HG03378 (cell line): ENCODE measurements around the gene TPRG1.
A peak's percentile ranks its signal among the peaks of the same experiment; 100 is the strongest.
"Not testable (repeated sequence)": the region's sequence is repeated elsewhere in the genome, so short reads cannot be mapped to it uniquely, and the experiment has no call there.

ENCODE experiments used
- ATAC-seq: cut with Tn5 transposase; IDR thresholded peaks from one replicate; pipeline ENCODE4 v1.9.1; 2021; ENCODE audit warnings: mild to moderate bottlenecking, moderate library complexity; ENCODE audit not compliant: unreplicated experiment

The TPRG1 gene

DNA sequence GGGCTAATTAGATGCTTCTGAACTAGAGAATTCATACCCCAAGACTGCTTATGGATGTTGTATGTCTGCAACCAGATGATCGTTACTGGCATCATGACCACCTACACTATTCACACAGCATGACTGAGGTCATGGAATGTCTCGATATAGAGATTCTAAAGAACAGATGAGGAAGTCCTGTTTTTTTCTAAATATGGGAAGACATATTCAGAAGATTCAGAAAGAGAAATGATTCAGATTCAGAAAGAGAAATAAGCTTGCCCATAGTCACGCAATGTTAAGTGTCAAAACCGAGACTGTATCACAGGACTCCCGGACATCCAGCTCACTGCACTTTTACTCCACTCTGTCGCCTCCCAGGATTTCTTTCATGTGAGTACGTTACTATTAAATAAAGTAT is 136.2 kb downstream of the TPRG1 start:
- peak; percentile 61 for ATAC-seq

GRCh38 chr3:189308608-189309007 is 136.8 kb downstream of the TPRG1 start:
- ATAC-seq, result no peak

DNA sequence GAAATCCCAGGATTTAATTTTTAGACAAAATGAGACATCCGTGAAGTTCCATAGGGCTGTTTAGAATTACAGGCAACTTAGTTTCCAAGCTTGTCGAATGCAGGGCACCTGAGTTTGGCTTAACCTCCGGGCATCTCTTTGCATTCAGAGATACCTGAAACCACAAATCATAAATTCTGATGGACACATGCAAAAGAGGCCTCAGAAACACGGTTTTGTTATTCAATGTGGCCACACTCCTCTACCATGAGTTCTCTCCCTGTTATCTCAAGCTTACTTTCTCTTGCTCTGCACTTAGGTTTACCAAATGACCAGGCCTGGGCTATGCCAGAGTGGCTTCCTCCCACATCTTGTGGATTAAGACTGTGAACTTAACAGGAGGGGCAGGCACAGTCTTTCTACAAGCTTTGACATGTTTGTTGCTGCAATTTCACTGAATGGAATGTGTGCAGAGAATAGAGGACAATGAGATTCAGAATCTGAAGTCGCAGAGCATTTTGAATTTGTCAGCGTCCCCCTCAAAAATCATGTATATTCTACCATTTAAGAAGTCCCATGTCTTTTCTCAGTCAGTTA is 137.7 kb downstream of the TPRG1 start:
- ATAC-seq, result no peak

DNA sequence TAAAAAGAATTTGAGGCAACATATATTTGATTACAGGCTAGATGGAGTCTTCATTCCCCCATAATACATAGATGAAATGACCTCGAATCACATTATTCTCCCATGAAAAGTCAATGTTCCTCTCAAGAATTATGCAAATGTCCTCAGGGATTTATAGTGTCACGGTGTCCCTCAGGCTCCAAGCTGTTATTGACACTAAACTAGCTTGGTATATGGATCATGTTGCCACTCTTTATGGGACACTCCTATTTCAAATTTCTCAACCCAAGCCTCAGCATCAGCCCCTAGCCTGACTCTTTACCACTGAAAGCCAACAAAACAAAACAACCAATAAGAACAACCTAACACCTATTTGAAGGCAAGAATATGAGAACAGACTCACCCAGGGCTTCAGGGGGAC is 139.8 kb downstream of the TPRG1 start:
- ATAC-seq, result no peak

DNA sequence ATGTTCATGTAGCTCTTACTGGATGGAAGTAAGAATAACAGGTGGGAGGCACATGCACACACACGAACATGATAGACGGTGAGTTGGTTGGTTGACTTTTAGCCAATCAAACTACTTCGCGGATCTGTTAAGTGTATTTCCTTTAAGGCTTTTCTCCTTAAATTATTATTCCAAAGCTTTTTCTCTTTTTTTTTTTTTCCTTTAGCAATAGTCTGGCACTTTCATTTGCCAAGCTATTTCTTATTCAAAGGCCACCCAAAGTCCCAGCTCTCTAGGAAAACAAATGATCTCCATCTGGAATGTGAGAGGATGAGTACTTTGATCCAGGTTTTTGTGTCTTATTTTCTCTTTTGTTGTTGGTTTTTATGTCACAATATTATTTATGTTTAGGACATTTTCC is 141.1 kb downstream of the TPRG1 start:
- no peak for ATAC-seq

- ATAC-seq, result no peak
Measured at GRCh38 chr3:189316296-189317019, 144.7 kb downstream of the TPRG1 start.

- ATAC-seq, result no peak
Measured at GRCh38 chr3:189317911-189318310, 146.1 kb downstream of the TPRG1 start.

GRCh38 chr3:189320511-189320910 is 148.7 kb downstream of the TPRG1 start:
- no peak for ATAC-seq

GRCh38 chr3:189322339-189322738 is 150.6 kb downstream of the TPRG1 start:
- ATAC-seq, result no peak

DNA sequence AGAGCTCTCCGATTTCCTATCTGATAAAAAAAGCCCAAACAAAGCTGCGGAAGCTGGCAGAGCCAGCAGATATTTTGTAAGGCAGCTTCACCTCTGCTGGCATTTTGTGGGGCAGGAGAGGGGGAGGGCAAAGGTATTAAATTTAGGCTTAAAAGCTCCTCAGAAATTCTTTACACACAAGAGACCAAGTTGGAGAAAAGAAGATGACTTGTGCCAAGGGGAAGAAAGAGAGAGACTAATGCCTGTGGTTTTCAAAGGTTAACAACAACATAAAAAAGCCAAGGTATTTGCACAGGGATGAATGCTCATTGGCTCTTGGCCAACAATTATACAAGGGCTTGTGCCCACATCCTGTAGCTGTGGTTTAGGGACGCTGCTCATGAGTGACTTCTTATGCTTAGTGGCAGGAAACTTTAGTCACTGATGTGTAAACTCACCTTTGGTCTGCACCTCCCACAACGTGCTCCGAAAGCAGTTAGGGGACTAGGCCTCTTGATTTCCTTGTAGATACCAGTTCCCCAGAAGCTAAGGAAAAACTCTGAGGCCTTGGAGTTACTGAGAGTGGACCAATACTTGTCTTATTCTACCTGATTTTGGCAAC is 152.9 kb downstream of the TPRG1 start:
- peak; percentile 100 for ATAC-seq

- no peak for ATAC-seq
Measured at GRCh38 chr3:189325454-189325853, 153.7 kb downstream of the TPRG1 start.

- ATAC-seq, result not testable (repeated sequence)
Measured at GRCh38 chr3:189329630-189330029, 157.9 kb downstream of the TPRG1 start.

GRCh38 chr3:189330066-189330465 is 158.3 kb downstream of the TPRG1 start:
- no peak for ATAC-seq

DNA sequence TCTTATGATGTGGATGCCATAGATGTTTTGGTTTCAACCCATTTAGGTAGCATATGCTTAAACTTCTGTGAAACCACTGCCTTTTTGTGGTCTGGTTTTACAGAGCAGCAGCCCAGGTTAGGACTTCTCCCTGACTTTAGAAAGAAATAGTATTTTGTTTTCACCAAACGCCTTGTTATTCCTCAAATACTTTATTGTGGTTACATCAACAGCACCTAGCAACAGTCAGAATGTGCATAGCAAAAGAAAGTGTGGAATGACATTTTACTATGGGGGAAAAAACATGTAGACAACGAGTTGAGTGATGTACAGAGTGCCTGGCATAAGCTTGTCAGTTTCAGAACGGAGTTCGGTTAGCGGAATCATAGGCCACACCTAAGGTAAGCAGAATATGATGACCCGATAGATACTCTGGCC is 159.2 kb downstream of the TPRG1 start:
- no peak for ATAC-seq

DNA sequence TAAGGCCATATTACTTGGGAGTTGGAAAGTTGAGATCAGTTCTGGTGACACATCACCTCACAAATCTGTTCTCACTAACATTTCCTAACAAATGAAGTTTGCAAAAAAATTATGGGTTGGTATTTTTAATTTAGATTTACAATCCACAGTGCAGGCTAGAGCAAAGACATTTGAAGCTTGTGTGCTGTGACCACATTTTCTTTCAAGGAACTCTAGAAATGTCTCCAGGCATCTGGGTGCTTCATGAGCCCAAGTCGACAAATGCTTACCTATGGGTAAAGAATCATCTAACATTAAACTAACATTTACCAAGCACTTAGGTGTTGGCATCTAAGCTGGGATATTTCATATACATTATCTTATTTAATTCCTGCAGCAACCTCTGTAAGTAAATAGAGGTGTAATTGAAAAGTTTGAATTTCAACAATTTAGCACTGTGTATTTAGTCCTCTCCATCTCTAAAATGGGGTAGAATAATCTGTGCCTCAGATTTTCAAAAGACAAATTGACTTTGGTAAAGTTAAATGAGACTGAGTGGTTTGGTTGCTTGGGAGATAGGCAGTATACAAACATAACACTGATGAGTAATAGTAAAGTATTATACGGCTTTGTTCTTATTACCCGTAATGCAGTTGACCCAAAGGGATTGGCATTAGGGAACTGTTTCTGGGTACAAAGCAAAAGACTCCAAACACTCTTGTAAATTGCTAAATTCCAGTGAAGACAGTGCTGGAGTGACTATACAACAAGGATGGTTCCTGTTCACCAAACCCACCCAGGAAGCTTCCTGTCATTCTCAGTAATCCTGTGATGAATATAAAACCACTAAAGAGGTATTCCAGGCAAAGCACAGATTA is 162.5 kb downstream of the TPRG1 start:
- ATAC-seq, result no peak

DNA sequence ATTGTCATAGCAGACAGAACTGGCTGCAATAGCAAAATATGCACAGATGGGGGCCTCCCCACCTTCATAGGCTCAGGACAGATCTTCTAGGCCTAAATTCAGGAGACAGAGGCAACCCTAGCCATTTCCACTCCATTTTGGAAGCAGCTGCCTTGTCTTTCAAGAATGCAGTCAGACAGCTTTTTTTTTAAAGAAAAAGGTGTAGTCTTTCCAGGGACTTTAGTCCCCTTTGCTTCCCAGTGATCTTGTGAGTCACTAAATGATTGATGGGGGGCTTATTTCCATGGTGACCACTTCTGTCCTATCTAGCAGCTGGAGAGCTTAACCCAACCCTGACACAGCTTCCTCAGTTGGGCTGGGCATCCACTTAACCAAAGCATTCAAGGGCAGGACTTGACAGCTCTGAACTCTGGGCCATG is 165.9 kb downstream of the TPRG1 start:
- no peak for ATAC-seq

DNA sequence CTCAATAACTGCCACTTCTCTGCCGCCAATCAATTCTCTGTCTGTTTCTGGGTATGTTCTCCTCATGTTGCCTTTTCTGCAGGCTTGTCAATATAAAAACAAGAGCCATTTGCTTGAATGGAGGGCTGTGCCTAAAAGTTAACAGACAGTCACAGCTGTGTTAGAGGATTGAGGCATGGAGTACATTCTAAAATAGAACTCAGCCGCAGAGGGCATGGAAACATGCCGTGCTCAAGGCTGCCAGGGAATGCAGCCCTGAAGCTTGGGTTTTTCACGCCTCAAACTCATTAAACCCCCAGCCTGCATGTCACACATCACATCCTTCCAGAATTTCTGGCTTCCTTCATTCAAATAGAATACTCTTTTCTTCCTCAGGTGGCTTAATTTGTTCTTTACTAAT is 166.6 kb downstream of the TPRG1 start:
- ATAC-seq, result no peak

GRCh38 chr3:189339996-189340395 is 168.2 kb downstream of the TPRG1 start:
- ATAC-seq, result no peak

- no peak for ATAC-seq
Measured at GRCh38 chr3:189340680-189341460, 169.1 kb downstream of the TPRG1 start.

- no peak for ATAC-seq
Measured at GRCh38 chr3:189342811-189343210, 171.0 kb downstream of the TPRG1 start.

DNA sequence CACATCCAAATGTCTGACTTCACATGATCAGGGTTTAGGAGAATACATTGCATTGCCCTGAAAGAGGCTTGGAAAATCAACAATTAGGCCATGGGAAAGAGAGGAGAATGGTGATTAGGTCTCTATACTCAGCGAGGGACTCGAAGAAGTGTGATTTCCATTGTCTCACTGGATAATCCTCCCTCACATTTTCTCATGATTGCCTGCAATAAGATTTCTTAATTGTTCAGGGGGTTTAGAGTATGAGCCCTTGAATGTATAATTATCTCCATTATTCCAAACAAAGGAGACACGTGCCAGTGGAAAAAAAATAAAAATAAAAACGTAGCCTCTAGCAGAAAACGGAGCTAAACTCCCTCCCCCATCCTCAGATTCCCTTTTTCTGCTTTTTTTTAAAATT is 173.2 kb downstream of the TPRG1 start:
- ATAC-seq, result no peak
